K562 (cell line): ENCODE results near the gene PIH1D1. TPM values are rescaled to one million over a fixed set of nuclear protein-coding genes. Genes with fewer than 3 reads are reported as not detected.

Experiments
- HMG20B ChIP-seq: fragments of 250-450 bp; sonication (Bioruptor Pico); IDR thresholded peaks from 2 replicates; pipeline ENCODE4 v1.5.0; 2021; ENCODE audit warnings: mild to moderate bottlenecking
- KHSRP ChIP-seq: fragments of 450-650 bp; IDR thresholded peaks from 2 replicates; pipeline ENCODE4 v1.6.1; 2017
- PTBP1 ChIP-seq: fragments of 200-400 bp; formaldehyde crosslinking; IDR thresholded peaks from 2 replicates; pipeline ENCODE4 v1.6.1; 2017; ENCODE audit warnings: low read depth, low read length
- SETDB1 ChIP-seq: IDR thresholded peaks from one replicate; pipeline ENCODE4 v1.6.1; 2012; ENCODE audit warnings: low read length, control low read depth, inconsistent platforms
- SMAD1 ChIP-seq: fragments of 150-350 bp; IDR thresholded peaks from 2 replicates; pipeline ENCODE4 v1.6.1; 2014; ENCODE audit warnings: low read length, low read depth; ENCODE audit not compliant: partially characterized antibody
- ZBED1 ChIP-seq: IDR thresholded peaks from 2 replicates; pipeline ENCODE4 v1.6.1; 2014
- ZBTB26 ChIP-seq: fragments of 450-650 bp; formaldehyde crosslinking; IDR thresholded peaks from 2 replicates; pipeline ENCODE4 v1.4.0; 2022; ENCODE audit warnings: missing genetic modification characterization
- ZNF253 ChIP-seq: fragments of 250-450 bp; sonication (Bioruptor Pico); conservative IDR thresholded peaks from 2 replicates; pipeline ENCODE4 v1.6.1; 2021; ENCODE audit warnings: mild to moderate bottlenecking
- ZNF436 ChIP-seq: fragments of 250-450, 450-650 bp; sonication (Bioruptor Pico); formaldehyde crosslinking; IDR thresholded peaks from 2 replicates; pipeline ENCODE4 v1.7.0; 2020; ENCODE audit warnings: mild to moderate bottlenecking
- ZNF449 ChIP-seq: fragments of 250-450 bp; sonication (Bioruptor Pico); IDR thresholded peaks from 2 replicates; pipeline ENCODE4 v1.8.0; 2022; ENCODE audit warnings: moderate library complexity, mild to moderate bottlenecking, inconsistent platforms
- ZNF592 ChIP-seq: fragments of 450-650 bp; IDR thresholded peaks from 2 replicates; pipeline ENCODE4 v1.6.1; 2017; ENCODE audit warnings: antibody characterized with exemption, mild to moderate bottlenecking
- ZNF644 ChIP-seq: fragments of 200-800 bp; sonication (Bioruptor generic); IDR thresholded peaks from 2 replicates; pipeline ENCODE4 v1.6.1; 2016; ENCODE audit warnings: low read depth, missing genetic modification characterization, missing compliant biosample characterization
- ZSCAN29 ChIP-seq: fragments of 450-650 bp; IDR thresholded peaks from 2 replicates; pipeline ENCODE4 v1.6.1; 2017
- polyA plus RNA-seq, 8 experiments: library from polyadenylated mRNA; depleted of rRNA in 4 of 8; stranded (reverse) in 5 of 8; unstranded in 3 of 8; fragments of >200 nt; fragmentation: Nextera tagmentation in 2 of 8; fragmentation: Illumina TruSeq in 1 of 8; extraction: Ambion mirVana in 2 of 8; extraction: Trizol in 1 of 8; gene quantifications; 2 replicates each; pipeline versions ENCODE4 v1.2.1 to v1.2.3, GENCODE V29; 2011 to 2014; ENCODE audit warnings: inconsistent platforms in 1 of 8, missing spikeins in 1 of 8
- total RNA-seq, 7 experiments: library from RNA; depleted of rRNA in 6 of 7; stranded (reverse); fragments of >200 nt in 6 of 7; fragmentation: Illumina TruSeq in 2 of 7; extraction: Trizol in 2 of 7; gene quantifications; 2 replicates each; pipeline versions ENCODE4 v1.2.1 to v1.2.3, GENCODE V29; 2011 to 2021; ENCODE audit warnings: low replicate concordance in 1 of 7
- TF ChIP-seq, protein P1 (sequence below), 3 experiments: fragments of 200-800 bp in 1 of 3; sonication (Bioruptor generic) in 1 of 3; sonication (generic) in 1 of 3; formaldehyde crosslinking in 1 of 3; IDR thresholded peaks; 2 replicates each; pipeline versions ENCODE4 v1.6.1 to v1.8.0; 2016 to 2022; ENCODE audit warnings: mild to moderate bottlenecking in 2 of 3, missing compliant biosample characterization in 2 of 3, missing genetic modification characterization in 2 of 3, missing genetic modification reagents in 1 of 3
- TF ChIP-seq, protein P2 (sequence below): fragments of 450-650 bp; IDR thresholded peaks from 2 replicates; pipeline ENCODE4 v1.6.1; 2017; ENCODE audit warnings: antibody characterized with exemption
- TF ChIP-seq, protein P3 (sequence below): fragments of 450-650 bp; IDR thresholded peaks from 2 replicates; pipeline ENCODE4 v1.6.1; 2016; ENCODE audit warnings: low read depth, mild to moderate bottlenecking, moderate library complexity

The PIH1D1 gene
- total and polyA plus RNA-seq, 9 of the 15 experiments (the other 6 are each of a cell fraction or from before 2014, with no cell fraction given): 26.5 to 224 (median 137) TPM

- TF ChIP-seq, protein P1, sequence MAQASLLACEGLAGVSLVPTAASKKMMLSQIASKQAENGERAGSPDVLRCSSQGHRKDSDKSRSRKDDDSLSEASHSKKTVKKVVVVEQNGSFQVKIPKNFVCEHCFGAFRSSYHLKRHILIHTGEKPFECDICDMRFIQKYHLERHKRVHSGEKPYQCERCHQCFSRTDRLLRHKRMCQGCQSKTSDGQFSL (CRISPR knock-in tag; IDR thresholded peaks at IDR 0.05): no peak
- TF ChIP-seq, protein P1 (tag; IDR thresholded peaks at IDR 0.05): no peak
- TF ChIP-seq ZNF436 (CRISPR knock-in tag) (no peak), ZNF592 (no peak), ZNF644 (tag) (no peak), SETDB1 (no peak), ZBED1 (0 out of 2 replicates have a peak, but pooled peaks have one; percentile 49), HMG20B (CRISPR knock-in tag) (no peak), PTBP1 (no peak), ZNF253 (CRISPR knock-in tag) (no peak), SMAD1 (peak; percentile 96), ZNF449 (CRISPR knock-in tag) (no peak), ZSCAN29 (0 out of 2 replicates have a peak, but pooled peaks have one; percentile 93), KHSRP (no peak), ZBTB26 (CRISPR knock-in tag) (no peak)
- TF ChIP-seq, protein P2, sequence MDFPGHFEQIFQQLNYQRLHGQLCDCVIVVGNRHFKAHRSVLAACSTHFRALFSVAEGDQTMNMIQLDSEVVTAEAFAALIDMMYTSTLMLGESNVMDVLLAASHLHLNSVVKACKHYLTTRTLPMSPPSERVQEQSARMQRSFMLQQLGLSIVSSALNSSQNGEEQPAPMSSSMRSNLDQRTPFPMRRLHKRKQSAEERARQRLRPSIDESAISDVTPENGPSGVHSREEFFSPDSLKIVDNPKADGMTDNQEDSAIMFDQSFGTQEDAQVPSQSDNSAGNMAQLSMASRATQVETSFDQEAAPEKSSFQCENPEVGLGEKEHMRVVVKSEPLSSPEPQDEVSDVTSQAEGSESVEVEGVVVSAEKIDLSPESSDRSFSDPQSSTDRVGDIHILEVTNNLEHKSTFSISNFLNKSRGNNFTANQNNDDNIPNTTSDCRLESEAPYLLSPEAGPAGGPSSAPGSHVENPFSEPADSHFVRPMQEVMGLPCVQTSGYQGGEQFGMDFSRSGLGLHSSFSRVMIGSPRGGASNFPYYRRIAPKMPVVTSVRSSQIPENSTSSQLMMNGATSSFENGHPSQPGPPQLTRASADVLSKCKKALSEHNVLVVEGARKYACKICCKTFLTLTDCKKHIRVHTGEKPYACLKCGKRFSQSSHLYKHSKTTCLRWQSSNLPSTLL: no peak
- TF ChIP-seq, protein P3, sequence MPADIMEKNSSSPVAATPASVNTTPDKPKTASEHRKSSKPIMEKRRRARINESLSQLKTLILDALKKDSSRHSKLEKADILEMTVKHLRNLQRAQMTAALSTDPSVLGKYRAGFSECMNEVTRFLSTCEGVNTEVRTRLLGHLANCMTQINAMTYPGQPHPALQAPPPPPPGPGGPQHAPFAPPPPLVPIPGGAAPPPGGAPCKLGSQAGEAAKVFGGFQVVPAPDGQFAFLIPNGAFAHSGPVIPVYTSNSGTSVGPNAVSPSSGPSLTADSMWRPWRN: no peak
These were observed 1.6 kb upstream of the PIH1D1 start, which contains the start of gene ALDH16A1 (continued) for GRCh38 chr19:49453013-49453756.
